ENCODE results near the gene JPH3. TPM values are rescaled to one million over a fixed set of nuclear protein-coding genes. Genes with fewer than 3 reads are reported as not detected.
"Not testable (repeated sequence)": the region's sequence is repeated elsewhere in the genome, so short reads cannot be mapped to it uniquely, and the experiment has no call there.

JPH3 gene
- total RNA-seq, 2 experiments from 2014 or later: not detected

GRCh38 chr16:87723226-87723623 lies 120.9 kb downstream of the JPH3 start:
- H3K36me3 Mint-ChIP-seq (ENCODE audit: low read depth): peaks cover 75% of the 10 kb centered on the region
- ATAC-seq (ENCODE audit: poor library complexity) (peak; percentile 37), DNase-seq (peak in 5 of 14 experiments; percentile 12 to 44 (median 28))
- Histone ChIP-seq H3K36me3 (ENCODE audit: insufficient read depth, low read length) (peaks cover 62% of the 10 kb centered on the region), H3K27me3 (ENCODE audit: control insufficient read depth in 1 of 2, insufficient read depth in 2 of 2, low read length in 2 of 2) (no peaks in the 10 kb centered on the region), H3K4me1 (ENCODE audit: insufficient read depth, low read length) (no peaks in the 10 kb centered on the region), H3K27ac (ENCODE audit: low read depth in 1 of 2, low read length in 2 of 2) (no peak overlapping the region), H3K4me3 (ENCODE audit: low read length) (no peak overlapping the region), H3K9me3 (ENCODE audit: control insufficient read depth in 1 of 2, insufficient read depth in 1 of 2, low read length in 2 of 2) (no peaks in the 10 kb centered on the region)
- no peak overlapping the region for H3K4me3 Mint-ChIP-seq
- peaks cover 11% of the 10 kb centered on the region for H3K4me1 Mint-ChIP-seq (ENCODE audit: low read depth)
- intact Hi-C loops (cut with DNase I, micrococcal nuclease): loop anchor here in 1 of 2 experiments (5.0 kb wide), 1 partner anchor 44 kb away; the partner anchor contains the start of gene KLHDC4
- H3K27ac Mint-ChIP-seq: peak overlapping the region; percentile 32
- no peaks in the 10 kb centered on the region for H3K27me3 Mint-ChIP-seq
- CTCF ChIA-PET: no interaction called here
- H3K9me3 Mint-ChIP-seq: no peaks in the 10 kb centered on the region
- no peak for TF ChIP-seq CTCF (IDR thresholded peaks at IDR 0.05)
- POLR2A ChIA-PET: no interaction called here

DNA sequence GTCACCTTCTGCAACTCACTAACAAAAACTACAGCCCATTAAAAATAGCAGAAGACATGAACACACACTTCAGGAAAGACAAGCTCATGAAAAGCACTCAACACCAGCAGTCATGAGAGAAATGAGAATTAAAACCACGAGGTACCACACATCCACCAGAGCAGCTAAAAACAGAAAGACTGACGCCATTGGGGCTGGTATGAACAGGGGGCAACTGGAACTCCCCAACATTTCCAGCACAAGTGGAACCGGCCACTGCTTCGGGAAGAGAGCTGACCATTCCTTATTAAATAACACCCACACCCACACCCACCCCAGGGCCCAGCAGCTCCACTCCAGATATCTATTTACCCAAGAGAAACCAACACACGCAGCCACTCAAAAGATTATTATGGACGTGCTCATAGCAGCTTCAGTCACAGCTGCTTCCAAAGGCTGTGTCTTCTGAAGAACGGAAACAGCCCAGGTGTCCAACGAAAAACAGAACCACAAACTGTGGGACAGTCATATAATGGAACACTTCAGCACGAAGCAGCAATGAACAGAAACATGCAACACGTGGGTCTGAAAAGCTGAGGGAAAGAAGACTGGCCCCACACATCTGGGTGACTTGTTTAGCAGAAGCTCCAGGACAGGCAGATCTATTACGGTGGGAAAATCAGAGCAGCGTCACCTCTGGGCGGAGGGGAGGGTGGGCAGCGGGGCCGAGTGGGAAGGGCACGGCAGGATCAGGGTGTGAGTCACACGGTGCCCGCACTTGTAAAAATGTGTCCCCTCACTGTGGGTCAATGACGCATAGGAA lies 122.4 kb downstream of the JPH3 start:
- Histone ChIP-seq H3K9me3 (ENCODE audit: control insufficient read depth in 1 of 2, insufficient read depth in 1 of 2, low read length in 2 of 2) (no peaks in the 10 kb centered on the region), H3K36me3 (ENCODE audit: insufficient read depth, low read length) (peaks cover 77% of the 10 kb centered on the region), H3K27ac (ENCODE audit: low read depth in 1 of 2, low read length in 2 of 2) (no peak overlapping the region), H3K4me3 (ENCODE audit: low read length) (no peak overlapping the region), H3K4me1 (ENCODE audit: insufficient read depth, low read length) (no peaks in the 10 kb centered on the region), H3K27me3 (ENCODE audit: control insufficient read depth in 1 of 2, insufficient read depth in 2 of 2, low read length in 2 of 2) (no peaks in the 10 kb centered on the region)
- no peak overlapping the region for H3K27ac Mint-ChIP-seq
- H3K4me1 Mint-ChIP-seq (ENCODE audit: low read depth): peaks cover 11% of the 10 kb centered on the region
- ChIA-PET CTCF (no interaction called here), POLR2A (no interaction called here)
- ATAC-seq (ENCODE audit: poor library complexity) (no peak), DNase-seq (peak in 4 of 14 experiments; percentile 10 to 60 (median 34))
- intact Hi-C loops (cut with DNase I, micrococcal nuclease): loop anchor here in 1 of 2 experiments (5.0 kb wide), 1 partner anchor 43 kb away; the partner anchor contains the start of gene KLHDC4
- H3K9me3 Mint-ChIP-seq: no peaks in the 10 kb centered on the region
- H3K4me3 Mint-ChIP-seq: no peak overlapping the region
- no peak for TF ChIP-seq CTCF (IDR thresholded peaks at IDR 0.05)
- no peaks in the 10 kb centered on the region for H3K27me3 Mint-ChIP-seq
- H3K36me3 Mint-ChIP-seq (ENCODE audit: low read depth): peaks cover 77% of the 10 kb centered on the region

DNA sequence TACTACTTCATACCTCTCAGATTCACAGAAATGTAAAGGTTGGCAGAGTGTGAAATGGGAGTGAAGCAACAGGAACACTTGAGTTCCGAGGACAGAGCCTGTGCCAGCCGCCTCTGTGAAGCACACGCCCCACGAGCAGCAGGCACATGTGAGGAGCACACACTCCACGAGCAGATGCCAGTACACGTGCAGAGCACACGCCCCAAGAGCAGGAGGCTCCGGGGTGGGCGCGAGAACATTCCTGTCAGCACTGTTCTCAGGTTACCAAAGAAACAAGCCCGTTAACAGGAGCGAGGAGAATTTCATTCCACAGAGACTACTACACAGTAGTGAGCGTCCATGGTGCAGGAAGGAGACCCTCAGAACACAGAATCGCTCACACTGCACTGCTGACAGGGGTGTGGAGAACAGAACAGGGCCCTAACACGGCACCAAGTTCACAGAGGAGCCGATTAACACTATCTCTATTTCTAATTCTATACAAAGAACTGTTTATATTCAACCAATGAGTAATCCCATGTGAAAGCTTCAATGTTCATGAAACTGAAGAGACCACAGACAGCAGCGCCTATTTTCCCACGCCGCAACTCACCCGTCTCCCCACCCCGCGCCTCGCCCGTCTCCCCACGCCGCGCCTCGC lies 123.4 kb downstream of the JPH3 start:
- H3K36me3 ChIP-seq (ENCODE audit: insufficient read depth, low read length): peaks cover 81% of the 10 kb centered on the region
- no peaks in the 10 kb centered on the region for H3K9me3 Mint-ChIP-seq
- POLR2A ChIA-PET: no interaction called here
- H3K27me3 Mint-ChIP-seq: no peaks in the 10 kb centered on the region
- intact Hi-C loops (cut with DNase I, micrococcal nuclease): no loop called here
- H3K4me3 Mint-ChIP-seq: no peak overlapping the region
- TF ChIP-seq CTCF (IDR thresholded peaks at IDR 0.05): no peak
- H3K27me3 ChIP-seq (ENCODE audit: control insufficient read depth in 1 of 2, insufficient read depth in 2 of 2, low read length in 2 of 2): no peaks in the 10 kb centered on the region
- no peak for ATAC-seq (ENCODE audit: poor library complexity)
- peaks cover 80% of the 10 kb centered on the region for H3K36me3 Mint-ChIP-seq (ENCODE audit: low read depth)
- DNase-seq: no peak
- H3K9me3 ChIP-seq (ENCODE audit: control insufficient read depth in 1 of 2, insufficient read depth in 1 of 2, low read length in 2 of 2): no peaks in the 10 kb centered on the region
- no peak overlapping the region for H3K27ac ChIP-seq (ENCODE audit: low read depth in 1 of 2, low read length in 2 of 2)
- H3K4me1 Mint-ChIP-seq (ENCODE audit: low read depth): peaks cover 11% of the 10 kb centered on the region
- CTCF ChIA-PET: no interaction called here
- H3K4me3 ChIP-seq (ENCODE audit: low read length): no peak overlapping the region
- H3K4me1 ChIP-seq (ENCODE audit: insufficient read depth, low read length): no peaks in the 10 kb centered on the region
- no peak overlapping the region for H3K27ac Mint-ChIP-seq

DNA sequence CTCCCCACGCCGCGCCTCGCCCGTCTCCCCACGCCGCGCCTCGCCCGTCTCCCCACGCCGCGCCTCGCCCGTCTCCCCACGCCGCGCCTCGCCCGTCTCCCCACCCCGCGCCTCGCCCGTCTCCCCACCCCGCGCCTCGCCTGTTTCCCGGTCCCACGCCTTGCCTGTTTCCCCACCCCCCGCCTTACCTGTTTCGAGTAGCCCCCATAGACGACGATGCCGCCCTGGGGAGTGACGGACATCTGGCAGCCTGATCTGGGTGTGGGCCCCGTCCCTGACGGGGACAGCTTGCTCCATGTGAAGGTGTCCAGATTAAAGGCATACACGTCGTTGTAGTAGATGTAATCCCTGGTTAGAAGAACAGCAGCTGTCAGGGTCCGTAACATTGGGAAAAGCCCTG lies 124.3 kb downstream of the JPH3 start:
- H3K4me3 Mint-ChIP-seq; H3K27me3 ChIP-seq (ENCODE audit: control insufficient read depth in 1 of 2, insufficient read depth in 2 of 2, low read length in 2 of 2); H3K4me1 ChIP-seq (ENCODE audit: insufficient read depth, low read length); POLR2A ChIA-PET; ATAC-seq (ENCODE audit: poor library complexity); H3K9me3 Mint-ChIP-seq; CTCF ChIA-PET; H3K4me3 ChIP-seq (ENCODE audit: low read length); H3K27ac Mint-ChIP-seq; intact Hi-C loops (cut with DNase I, micrococcal nuclease); H3K9me3 ChIP-seq (ENCODE audit: control insufficient read depth in 1 of 2, insufficient read depth in 1 of 2, low read length in 2 of 2); DNase-seq; H3K27ac ChIP-seq (ENCODE audit: low read depth in 1 of 2, low read length in 2 of 2); H3K27me3 Mint-ChIP-seq: not testable (repeated sequence)
- peaks cover 84% of the 10 kb centered on the region for H3K36me3 Mint-ChIP-seq (ENCODE audit: low read depth)
- peaks cover 11% of the 10 kb centered on the region for H3K4me1 Mint-ChIP-seq (ENCODE audit: low read depth)
- peaks cover 79% of the 10 kb centered on the region for H3K36me3 ChIP-seq (ENCODE audit: insufficient read depth, low read length)

All from CD4-positive, alpha-beta T cell (primary cell).